Heart left ventricle (tissue), 16 donors: ENCODE data around the gene PRPSAP1. TPM values are rescaled to one million over a fixed set of nuclear protein-coding genes. Genes with fewer than 3 reads are reported as not detected.
"Not testable (repeated sequence)": the region's sequence is repeated elsewhere in the genome, so short reads cannot be mapped to it uniquely, and the experiment has no call there.

ENCODE experiments used
- ATAC-seq, 4 donors: fragments of 200-7000 bp; cut with Tn5 transposase; one replicate each; pipeline ENCODE4 v1.9.1; 2020 to 2022; ENCODE audit warnings: moderate library complexity in 4 of 4, mild to moderate bottlenecking in 3 of 4, moderate number of reproducible peaks in 1 of 4
- DNase-seq, 5 donors: peaks; one replicate each; pipeline ENCODE4 v3.0.0-alpha.2; 2020
- H3K27ac ChIP-seq, 12 donors: fragments of 200-600 bp; sonication (generic) in 4 of 12; one replicate each; pipeline versions ENCODE4 v1.5.0 to v1.8.0; 2016 to 2022; ENCODE audit warnings: mild to moderate bottlenecking in 2 of 12
- H3K27me3 ChIP-seq, 9 donors: fragments of 200-600 bp; sonication (generic) in 2 of 9; one replicate each; pipeline versions ENCODE4 v1.5.1 to v1.8.0; 2016 to 2022; ENCODE audit warnings: mild to moderate bottlenecking in 3 of 9
- H3K36me3 ChIP-seq, 9 donors: fragments of 200-600 bp; sonication (generic) in 2 of 9; one replicate each; pipeline versions ENCODE4 v1.5.0 to v1.8.0; 2018 to 2022; ENCODE audit warnings: mild to moderate bottlenecking in 2 of 9
- H3K4me1 ChIP-seq, 12 donors: fragments of 200-600 bp; sonication (generic) in 4 of 12; one replicate each; pipeline versions ENCODE4 v1.5.0 to v1.8.0; 2016 to 2022; ENCODE audit warnings: mild to moderate bottlenecking in 3 of 12
- H3K4me3 ChIP-seq, 12 donors: fragments of 200-600 bp; sonication (generic) in 4 of 12; one replicate each; pipeline versions ENCODE4 v1.5.0 to v1.8.0; 2017 to 2022; ENCODE audit warnings: mild to moderate bottlenecking in 9 of 12, moderate library complexity in 4 of 12
- H3K9me3 ChIP-seq, 12 donors: fragments of 200-600 bp; sonication (generic) in 4 of 12; one replicate each; pipeline versions ENCODE4 v1.5.0 to v1.8.0; 2016 to 2022; ENCODE audit warnings: mild to moderate bottlenecking in 1 of 12
- CTCF ChIP-seq, 12 donors: fragments of 200-600 bp; sonication (generic) in 4 of 12; IDR thresholded peaks; one replicate each; pipeline versions ENCODE4 v1.5.0 to v1.8.0; 2018 to 2022; ENCODE audit warnings: antibody characterized with exemption in 12 of 12, mild to moderate bottlenecking in 5 of 12
- POLR2A ChIP-seq, 2 donors: fragments of 450-650 bp; IDR thresholded peaks; one replicate each; pipeline ENCODE4 v1.6.1; 2017; ENCODE audit warnings: antibody characterized with exemption in 2 of 2, mild to moderate bottlenecking in 2 of 2, moderate library complexity in 2 of 2
- WGBS, 4 donors: extraction: QIAGEN DNeasy Blood & Tissue Kit in 2 of 4; methylation state at CpG; one replicate each; pipeline versions ENCODE4 v1.1.5 to v1.1.7; 2013 to 2018; 5-methylcytosine and 5-hydroxymethylcytosine counted together
- intact Hi-C, 10 donors: fragments of 100-400 bp; cut with DNase I; formaldehyde crosslinking; loops; one replicate each; pipeline versions ENCODE4 v1.11.1 to v1.14.2; 2022
- polyA plus RNA-seq, 2 donors: library from polyadenylated mRNA; stranded (reverse); fragments of 200-250 nt; gene quantifications; one replicate each; pipeline ENCODE4 v1.2.3, GENCODE V29; 2013
- total RNA-seq, 9 donors: library from RNA; depleted of rRNA in 2 of 9; stranded (reverse); fragments of >200 nt in 2 of 9; fragmentation: NEBNext Ultra II Directional in 3 of 9; extraction: Animal tissue kit (Norgen Biotek cat#: 25700) in 3 of 9; gene quantifications; one replicate each; pipeline versions ENCODE4 v1.1.0 to v1.2.4, GENCODE V29; 2016 to 2023
- donor health status: ischemic (EF 13 %, LVEDD 7.1; RV severe dilation, severe dysfunction).
- donor health status: healthy with polysubstance abuse.
- donor health status: DM: no; HTN: yes; CAD: no.
- donor health status: DM: no; HTN: no; CAD: no.
- donor health status: ischemic (EF 25% LVEDD 6.9; RV normal size, moderate dysfunction).
- donor health status: ischemic (EF 25% LVEDD 5.7; RV mildly dilated, moderate dysfunction).
- donor health status: healthy.
- donor health status: DM: yes; HTN: yes; CAD: no.
- donor health status: ischemic (EF 35%, LVEDD 5.7; RV mildly dilated, moderate dysfunction).
- donor health status: nonischemic (EF 11% LVEDD 7.7; RV severe dilation, severe dysfunction).
- donor health status: DM: yes; HTN: yes; CAD: no.
- donor health status: PGD.
- donor health status: ischemic (EF 29% LVEDD 5.4; RV normal size, mild dysfunction).
- donor health status: nonischemic (EF 23%, LVEDD 6.1; RV moderate dilation, normal function).

The PRPSAP1 gene
- total and polyA plus RNA-seq, 11 donors = 22.7 to 39.7 (median 30.9) TPM

DNA sequence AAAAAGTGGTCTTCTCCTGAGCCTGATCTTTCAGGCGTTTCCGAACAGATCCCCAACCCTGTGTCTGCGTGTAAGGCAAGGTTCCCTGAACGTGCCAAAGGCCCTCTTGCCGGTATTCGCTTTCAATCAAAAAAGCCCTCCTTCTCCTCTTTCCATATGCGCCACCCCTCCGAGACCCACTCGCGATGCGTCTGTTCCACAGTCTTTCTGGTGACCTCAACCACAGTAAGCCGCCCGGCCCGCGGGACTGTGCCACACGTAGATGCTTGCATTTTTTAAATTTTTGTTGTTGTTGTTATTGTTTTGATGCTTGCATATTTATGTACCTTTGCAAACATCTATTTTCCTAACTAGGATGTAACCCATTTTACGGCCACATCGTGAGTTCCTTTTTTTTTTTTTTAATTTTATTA, 607 bp upstream of the PRPSAP1 start:
- WGBS, 4 donors = 1 to 2% (median 1%) methylated on average over 17 to 18 of the region's 18 CpGs
- H3K27ac ChIP-seq = peak overlapping the region in 11 of 12 donors; percentile 72 to 99 (median 88)

GRCh38 chr17:76353004-76353598, 615 bp downstream of the PRPSAP1 start:
- H3K4me1 ChIP-seq = peaks cover 0 to 30% (median 13%) of the 10 kb centered on the region in 12 donors
- TF ChIP-seq POLR2A (IDR thresholded peaks at IDR 0.05) = no peak
- no peak for TF ChIP-seq CTCF (IDR thresholded peaks at IDR 0.05)
- 0 to 1% (median 0%) methylated on average over 15 to 51 of the region's 51 CpGs for WGBS, 4 donors
- H3K36me3 ChIP-seq = peaks cover 0 to 5% (median 3%) of the 10 kb centered on the region in 9 donors
- intact Hi-C loops = loop anchor here in 3 of 10 donors (5.0 kb wide), 3 partner anchors 34 to 51 kb away; no protein-coding TSS in a partner anchor
- H3K4me3 ChIP-seq = peak overlapping the region; percentile 64 to 100 (median 94)
- ATAC-seq (peak in 2 of 4 donors; percentile 7 to 33), DNase-seq (peak; percentile 25 to 65 (median 40))
- no peaks in the 10 kb centered on the region for H3K9me3 ChIP-seq
- no peaks in the 10 kb centered on the region for H3K27me3 ChIP-seq
- peak overlapping the region; percentile 72 to 99 (median 90) for H3K27ac ChIP-seq

More for the DNA sequence above, 607 bp upstream of the PRPSAP1 start:
- Histone ChIP-seq H3K4me1 (peaks cover 0 to 30% (median 13%) of the 10 kb centered on the region in 12 donors), H3K36me3 (no peaks in the 10 kb centered on the region), H3K4me3 (peak overlapping the region; percentile 64 to 100 (median 94)), H3K9me3 (no peaks in the 10 kb centered on the region), H3K27me3 (no peaks in the 10 kb centered on the region)
- ATAC-seq = no peak
- peak in 1 of 5 donors; percentile 20 for DNase-seq
- TF ChIP-seq POLR2A (IDR thresholded peaks at IDR 0.05) (no peak), CTCF (IDR thresholded peaks at IDR 0.05) (no peak)
- intact Hi-C loops = loop anchor here in 3 of 10 donors (5.0 kb wide), 3 partner anchors 33 to 52 kb away; no protein-coding TSS in a partner anchor

DNA sequence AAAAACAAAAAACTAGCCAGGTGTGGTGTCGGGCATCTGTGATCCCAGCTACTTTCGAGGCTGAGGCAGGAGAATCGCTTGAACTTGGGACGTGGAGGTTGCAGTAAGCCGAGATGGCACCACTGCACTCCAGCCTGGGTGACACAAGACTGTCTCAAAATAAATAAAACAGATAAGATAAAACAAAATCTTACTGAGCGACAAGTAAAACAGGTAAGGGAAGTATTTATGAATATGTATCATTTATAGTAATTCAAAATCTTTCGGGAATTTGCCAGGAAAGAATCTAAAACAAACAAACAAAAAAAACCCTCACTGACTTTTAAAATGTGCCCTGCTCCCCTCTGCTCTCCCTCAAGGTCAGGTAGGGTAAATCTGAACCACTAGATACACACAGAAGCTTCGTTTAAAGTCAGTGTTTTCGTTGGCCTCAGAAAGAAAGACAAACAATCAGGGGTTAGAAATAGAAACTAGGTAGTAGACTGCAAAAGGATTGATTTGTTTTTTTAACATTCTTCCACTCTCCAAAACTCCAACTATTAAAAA, 2.1 kb downstream of the PRPSAP1 start:
- Histone ChIP-seq H3K9me3 (no peaks in the 10 kb centered on the region), H3K27me3 (no peaks in the 10 kb centered on the region), H3K4me3 (peak overlapping the region in 3 of 12 donors; percentile 68 to 100 (median 97)), H3K36me3 (peaks cover 0 to 20% (median 16%) of the 10 kb centered on the region in 9 donors), H3K4me1 (peaks cover 0 to 30% (median 13%) of the 10 kb centered on the region in 12 donors), H3K27ac (peak overlapping the region in 8 of 12 donors; percentile 15 to 42 (median 36))
- intact Hi-C loops = loop anchor here in 3 of 10 donors (2.0 to 5.0 kb wide), 4 partner anchors 19 to 49 kb away; no protein-coding TSS in a partner anchor
- ATAC-seq (no peak), DNase-seq (no peak)
- TF ChIP-seq POLR2A (IDR thresholded peaks at IDR 0.05) (no peak), CTCF (IDR thresholded peaks at IDR 0.05) (no peak)
- WGBS, 4 donors = 58 to 63% (median 62%) methylated on average over 9 of the region's 9 CpGs

GRCh38 chr17:76350463-76350862, 3.3 kb downstream of the PRPSAP1 start:
- no peaks in the 10 kb centered on the region for H3K27me3 ChIP-seq
- no peak overlapping the region for H3K4me3 ChIP-seq
- H3K27ac ChIP-seq = no peak overlapping the region
- H3K9me3 ChIP-seq = no peaks in the 10 kb centered on the region
- DNase-seq (no peak), ATAC-seq (no peak)
- peaks cover 0 to 31% (median 27%) of the 10 kb centered on the region in 9 donors for H3K36me3 ChIP-seq
- TF ChIP-seq CTCF (IDR thresholded peaks at IDR 0.05) = no peak
- TF ChIP-seq POLR2A (IDR thresholded peaks at IDR 0.05) = no peak
- 93 to 99% (median 97%) methylated on average over 5 of the region's 5 CpGs for WGBS, 4 donors
- intact Hi-C loops = loop anchor here in 3 of 10 donors (2.0 to 5.0 kb wide), 4 partner anchors 20 to 48 kb away; no protein-coding TSS in a partner anchor
- peaks cover 0 to 30% (median 13%) of the 10 kb centered on the region in 12 donors for H3K4me1 ChIP-seq

DNA sequence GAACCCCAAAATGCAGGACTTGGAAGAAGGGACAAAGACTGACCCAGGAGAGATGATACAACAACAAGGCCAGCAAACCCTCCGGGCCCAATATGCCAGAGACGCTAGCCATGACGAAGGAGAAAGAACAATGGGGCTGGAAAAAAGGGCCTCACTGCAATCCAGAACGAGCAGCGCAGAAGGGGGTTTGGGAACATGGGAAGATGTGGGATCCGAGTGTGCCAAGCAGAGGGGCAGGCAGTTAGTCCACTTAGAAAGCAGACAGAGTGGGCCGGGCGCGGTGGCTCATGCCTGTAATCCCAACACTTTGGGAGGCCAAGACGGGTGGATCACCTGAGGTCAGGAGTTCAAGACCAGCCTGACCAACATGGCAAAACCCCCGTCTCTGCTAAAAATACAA, 6.8 kb downstream of the PRPSAP1 start:
- not testable (repeated sequence) for H3K27me3 ChIP-seq, H3K27ac ChIP-seq, ATAC-seq, H3K4me3 ChIP-seq, H3K9me3 ChIP-seq, DNase-seq
- intact Hi-C loops = loop anchor here in 1 of 10 donors (5.0 kb wide), 1 partner anchor 35 kb away; no protein-coding TSS in a partner anchor
- Histone ChIP-seq H3K36me3 (peaks cover 0 to 64% (median 57%) of the 10 kb centered on the region in 9 donors), H3K4me1 (peaks cover 0 to 11% (median 1%) of the 10 kb centered on the region in 12 donors)
- 94 to 96% (median 95%) methylated on average over 11 of the region's 11 CpGs for WGBS, 4 donors
